Natural killer cell (primary cell): Measurements from ENCODE around the gene ADIPOR2. TPM values are rescaled to one million over a fixed set of nuclear protein-coding genes. Genes with fewer than 3 reads are reported as not detected.
A peak's percentile ranks its signal among the peaks of the same experiment; 100 is the strongest.

Source experiments
- ATAC-seq, 3 donors: fragments of 150-1000 bp in 2 of 3; fragments of 200-7000 bp in 1 of 3; cut with Tn5 transposase; 1 replicate in 1 of 3; 2 replicates in 2 of 3; pipeline ENCODE4 v1.10.0; 2021; ENCODE audit warnings: mild to moderate bottlenecking in 2 of 3, moderate library complexity in 2 of 3
- DNase-seq, 2 donors: peaks; one replicate each; pipeline versions ENCODE4 v3.0.0 to v3.0.0-alpha.2; 2013 to 2021; ENCODE audit warnings: mixed read lengths in 1 of 2
- H3K27ac ChIP-seq: one replicate; pipeline ENCODE4 v1.5.1; 2013; ENCODE audit warnings: mild to moderate bottlenecking, low read length
- H3K27me3 ChIP-seq: one replicate; pipeline ENCODE4 v1.6.1; 2013; ENCODE audit warnings: low read length; ENCODE audit not compliant: control insufficient read depth, insufficient read depth
- H3K36me3 ChIP-seq: one replicate; pipeline ENCODE4 v1.6.1; 2013; ENCODE audit warnings: low read length; ENCODE audit not compliant: control insufficient read depth, insufficient read depth
- H3K4me1 ChIP-seq: one replicate; pipeline ENCODE4 v1.6.1; 2013; ENCODE audit warnings: low read length; ENCODE audit not compliant: control insufficient read depth, insufficient read depth
- H3K4me3 ChIP-seq: one replicate; pipeline ENCODE4 v1.5.1; 2013; ENCODE audit warnings: low read length
- H3K9me3 ChIP-seq: one replicate; pipeline ENCODE4 v1.6.1; 2013; ENCODE audit warnings: low read length; ENCODE audit not compliant: control insufficient read depth, insufficient read depth
- H3K27ac Mint-ChIP-seq, 2 donors: one replicate each; pipeline ENCODE4 v1.8.0; 2022; ENCODE audit warnings: mild to moderate bottlenecking in 2 of 2, mixed read lengths in 2 of 2, moderate library complexity in 1 of 2
- H3K27me3 Mint-ChIP-seq, 2 donors: one replicate each; pipeline ENCODE4 v1.8.0; 2022; ENCODE audit warnings: low read depth in 2 of 2, mixed read lengths in 2 of 2
- H3K36me3 Mint-ChIP-seq: one replicate; pipeline ENCODE4 v1.8.0; 2022; ENCODE audit warnings: mixed read lengths
- H3K4me1 Mint-ChIP-seq, 2 donors: one replicate each; pipeline ENCODE4 v1.8.0; 2022; ENCODE audit warnings: mixed read lengths in 2 of 2
- H3K4me3 Mint-ChIP-seq: one replicate; pipeline ENCODE4 v1.8.0; 2022; ENCODE audit warnings: mild to moderate bottlenecking, moderate library complexity, mixed read lengths
- H3K9me3 Mint-ChIP-seq, 2 donors: one replicate each; pipeline ENCODE4 v1.8.0; 2022; ENCODE audit warnings: mixed read lengths in 2 of 2
- CTCF ChIP-seq: fragments of 200-600 bp; IDR thresholded peaks from one replicate; pipeline ENCODE4 v1.8.0; 2022; ENCODE audit warnings: antibody characterized with exemption
- WGBS: methylation state at CpG from one replicate; pipeline ENCODE4 v1.1.7; 2013; ENCODE audit warnings: missing lambda C conversion rate; ENCODE audit not compliant: insufficient coverage; 5-methylcytosine and 5-hydroxymethylcytosine counted together
- intact Hi-C: fragments of 100-400 bp; cut with micrococcal nuclease; formaldehyde crosslinking; loops from one replicate; pipeline ENCODE4 v1.14.2; 2022
- total RNA-seq, 4 donors: library from RNA; stranded (reverse); fragments of 120-200 nt in 1 of 4; gene quantifications; one replicate each; pipeline versions ENCODE4 v1.2.3 to v1.2.4, GENCODE V29; 2013 to 2022

Gene ADIPOR2
- total RNA-seq, 3 donors from 2014 or later (not counting 1 experiment from before 2014, with no cell fraction given): 38.6 to 48.3 (median 44.0) TPM

GRCh38 chr12:1646569-1647284 lies 44.1 kb upstream of the ADIPOR2 start:
- Mint-ChIP-seq H3K27me3 (peaks cover 12 to 17% of the 10 kb centered on the region in 2 donors), H3K27ac (no peak overlapping the region), H3K4me1 (no peaks in the 10 kb centered on the region), H3K4me3 (no peak overlapping the region), H3K9me3 (no peaks in the 10 kb centered on the region), H3K36me3 (no peaks in the 10 kb centered on the region)
- DNase-seq: no peak
- Histone ChIP-seq H3K9me3 (no peaks in the 10 kb centered on the region), H3K27ac (no peak overlapping the region), H3K27me3 (no peaks in the 10 kb centered on the region), H3K4me1 (peaks cover 4% of the 10 kb centered on the region), H3K4me3 (no peak overlapping the region), H3K36me3 (no peaks in the 10 kb centered on the region)
- 61% methylated on average over 21 of the region's 21 CpGs for WGBS
- ATAC-seq: peak in 1 of 3 donors; percentile 43
- TF ChIP-seq CTCF: no peak
- intact Hi-C loops: no loop called here

- intact Hi-C loops: no loop called here
- Mint-ChIP-seq H3K4me1 (no peaks in the 10 kb centered on the region), H3K36me3 (no peaks in the 10 kb centered on the region), H3K4me3 (no peak overlapping the region), H3K27ac (no peak overlapping the region), H3K9me3 (no peaks in the 10 kb centered on the region), H3K27me3 (peaks cover 12 to 18% of the 10 kb centered on the region in 2 donors)
- Histone ChIP-seq H3K4me1 (peaks cover 4% of the 10 kb centered on the region), H3K27ac (no peak overlapping the region), H3K9me3 (no peaks in the 10 kb centered on the region), H3K4me3 (no peak overlapping the region), H3K36me3 (no peaks in the 10 kb centered on the region), H3K27me3 (no peaks in the 10 kb centered on the region)
- ATAC-seq (no peak), DNase-seq (no peak)
- TF ChIP-seq CTCF: no peak
- 78% methylated on average over 3 of the region's 3 CpGs for WGBS
These were observed 43.6 kb upstream of the ADIPOR2 start for GRCh38 chr12:1647285-1647669.

GRCh38 chr12:1650260-1650977 lies 40.5 kb upstream of the ADIPOR2 start:
- intact Hi-C loops: no loop called here
- TF ChIP-seq CTCF: no peak
- no peaks in the 10 kb centered on the region for H3K36me3 Mint-ChIP-seq
- H3K4me3 Mint-ChIP-seq: no peak overlapping the region
- Histone ChIP-seq H3K36me3 (no peaks in the 10 kb centered on the region), H3K27ac (no peak overlapping the region), H3K4me3 (no peak overlapping the region), H3K27me3 (no peaks in the 10 kb centered on the region), H3K9me3 (no peaks in the 10 kb centered on the region), H3K4me1 (peaks cover 4% of the 10 kb centered on the region)
- WGBS: 70% methylated on average over 5 of the region's 5 CpGs
- no peaks in the 10 kb centered on the region for H3K4me1 Mint-ChIP-seq
- H3K27me3 Mint-ChIP-seq: peaks cover 12 to 17% of the 10 kb centered on the region in 2 donors
- no peak overlapping the region for H3K27ac Mint-ChIP-seq
- H3K9me3 Mint-ChIP-seq: no peaks in the 10 kb centered on the region
- no peak for ATAC-seq
- no peak for DNase-seq
